Neural cell (in vitro differentiated cells): ENCODE measurements around the gene PDHA1.

Experiments used
- CTCF ChIP-seq: fragments of 450-650 bp; IDR thresholded peaks from 2 replicates; pipeline ENCODE4 v1.5.1; 2014; ENCODE audit warnings: antibody characterized with exemption, mild to moderate bottlenecking, moderate library complexity; ENCODE audit not compliant: poor library complexity, severe bottlenecking
- EP300 ChIP-seq: fragments of 450-650 bp; conservative IDR thresholded peaks from 2 replicates; pipeline ENCODE4 v1.6.1; 2014; ENCODE audit warnings: antibody characterized with exemption, mild to moderate bottlenecking, moderate library complexity; ENCODE audit not compliant: poor library complexity, severe bottlenecking
- EZH2 ChIP-seq: fragments of 200-600, 300-800 bp; shearing (Covaris generic), sonication (generic); IDR thresholded peaks from 2 replicates; pipeline ENCODE4 v1.6.1; 2014; ENCODE audit warnings: antibody characterized with exemption, low read length, borderline replicate concordance, mild to moderate bottlenecking; ENCODE audit not compliant: insufficient read depth, poor library complexity, severe bottlenecking
- POLR2AphosphoS5 ChIP-seq: IDR thresholded peaks from 2 replicates; pipeline ENCODE4 v1.6.1; 2012
- RAD21 ChIP-seq: fragments of 450-650 bp; conservative IDR thresholded peaks from 2 replicates; pipeline ENCODE4 v1.6.1; 2014; ENCODE audit warnings: antibody characterized with exemption, mild to moderate bottlenecking, moderate library complexity
- TAF1 ChIP-seq: IDR thresholded peaks from 2 replicates; pipeline ENCODE4 v1.6.1; 2012; ENCODE audit warnings: low read depth

GRCh38 chrX:19343085-19343534 is 617 bp upstream of the PDHA1 start:
- TF ChIP-seq RAD21 (no peak), POLR2AphosphoS5 (no peak), CTCF (no peak), EP300 (no peak), EZH2 (no peak), TAF1 (no peak)
